Measurements from ENCODE around the gene AKAP14. TPM values are rescaled to one million over a fixed set of nuclear protein-coding genes. Genes with fewer than 3 reads are reported as not detected.

AKAP14 gene
- polyA plus RNA-seq, 1 donor (not counting 4 experiments of a cell fraction or from before 2014, with no cell fraction given): not detected

DNA sequence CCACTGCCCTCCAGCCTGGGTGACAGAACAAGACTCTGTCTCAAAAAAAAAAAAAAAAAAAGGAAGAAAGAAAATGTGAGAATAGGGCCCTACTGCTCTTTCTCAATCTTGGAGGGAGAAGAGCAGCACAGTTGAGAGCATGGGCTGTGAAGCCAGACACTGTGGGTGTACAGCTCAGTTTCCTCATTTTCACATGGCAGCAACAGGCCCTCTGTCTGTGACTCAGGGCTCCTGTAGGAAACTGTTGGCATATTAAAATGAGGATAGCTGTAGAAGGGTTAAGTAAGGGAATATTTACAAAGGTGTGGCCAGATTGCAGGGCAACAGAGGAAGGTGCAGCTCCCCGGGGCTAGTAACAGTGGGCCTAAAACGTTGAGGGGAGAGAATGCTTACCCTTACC lies 3.4 kb downstream of the AKAP14 start:
- DNase-seq (ENCODE audit: low read depth, low spot score): no peak
- no peak overlapping the region for H3K4me3 ChIP-seq (ENCODE audit: control insufficient read depth in 2 of 3, extremely low read depth in 1 of 3, insufficient read depth in 2 of 3, low read depth in 1 of 3, low read length in 3 of 3)
- H3K9ac ChIP-seq (ENCODE audit: control insufficient read depth, extremely low read depth, insufficient read depth, low read length): no peak overlapping the region
- dilution Hi-C loops (cut with MboI; ENCODE audit: extremely low pct_ligation_motif_present, low sequenced_read_pairs): no loop called here
- H3K27ac ChIP-seq (ENCODE audit: control insufficient read depth, insufficient read depth, low read length): no peak overlapping the region
- H3K27me3 ChIP-seq (ENCODE audit: control insufficient read depth, extremely low read depth, insufficient read depth, low read length): no peaks in the 10 kb centered on the region
- H3K4me1 ChIP-seq (ENCODE audit: control insufficient read depth, extremely low read depth, insufficient read depth, low read length): no peaks in the 10 kb centered on the region
- no peak overlapping the region for H3K4me2 ChIP-seq (ENCODE audit: control insufficient read depth, extremely low read depth, insufficient read depth, low read depth, low read length)
- no peaks in the 10 kb centered on the region for H3K9me3 ChIP-seq (ENCODE audit: control insufficient read depth, low read depth, low read length)
- H3K9me1 ChIP-seq (ENCODE audit: control insufficient read depth, extremely low read depth, insufficient read depth, low read length): no peaks in the 10 kb centered on the region
- TF ChIP-seq, protein P1, sequence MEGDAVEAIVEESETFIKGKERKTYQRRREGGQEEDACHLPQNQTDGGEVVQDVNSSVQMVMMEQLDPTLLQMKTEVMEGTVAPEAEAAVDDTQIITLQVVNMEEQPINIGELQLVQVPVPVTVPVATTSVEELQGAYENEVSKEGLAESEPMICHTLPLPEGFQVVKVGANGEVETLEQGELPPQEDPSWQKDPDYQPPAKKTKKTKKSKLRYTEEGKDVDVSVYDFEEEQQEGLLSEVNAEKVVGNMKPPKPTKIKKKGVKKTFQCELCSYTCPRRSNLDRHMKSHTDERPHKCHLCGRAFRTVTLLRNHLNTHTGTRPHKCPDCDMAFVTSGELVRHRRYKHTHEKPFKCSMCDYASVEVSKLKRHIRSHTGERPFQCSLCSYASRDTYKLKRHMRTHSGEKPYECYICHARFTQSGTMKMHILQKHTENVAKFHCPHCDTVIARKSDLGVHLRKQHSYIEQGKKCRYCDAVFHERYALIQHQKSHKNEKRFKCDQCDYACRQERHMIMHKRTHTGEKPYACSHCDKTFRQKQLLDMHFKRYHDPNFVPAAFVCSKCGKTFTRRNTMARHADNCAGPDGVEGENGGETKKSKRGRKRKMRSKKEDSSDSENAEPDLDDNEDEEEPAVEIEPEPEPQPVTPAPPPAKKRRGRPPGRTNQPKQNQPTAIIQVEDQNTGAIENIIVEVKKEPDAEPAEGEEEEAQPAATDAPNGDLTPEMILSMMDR (optimal IDR thresholded peaks at IDR 0.05 in 1 of 3, IDR thresholded peaks at IDR 0.05 in 1 of 3, conservative IDR thresholded peaks at IDR 0.05 in 1 of 3; ENCODE audit: extremely low read depth in 1 of 3, insufficient read depth in 2 of 3, low read length in 3 of 3): no peak
- TF ChIP-seq EZH2 (IDR thresholded peaks at IDR 0.05; ENCODE audit: low read length): no peak
- H3K79me2 ChIP-seq (ENCODE audit: control insufficient read depth, insufficient read depth, low read length): no peaks in the 10 kb centered on the region
- H2AFZ ChIP-seq (ENCODE audit: control insufficient read depth, low read length): no peak overlapping the region
- no peaks in the 10 kb centered on the region for H4K20me1 ChIP-seq (ENCODE audit: control insufficient read depth, extremely low read depth, insufficient read depth, low read length)
- no peaks in the 10 kb centered on the region for H3K36me3 ChIP-seq (ENCODE audit: control insufficient read depth in 2 of 2, extremely low read depth in 1 of 2, insufficient read depth in 2 of 2, low read length in 2 of 2)
- FAIRE-seq: no peak

DNA sequence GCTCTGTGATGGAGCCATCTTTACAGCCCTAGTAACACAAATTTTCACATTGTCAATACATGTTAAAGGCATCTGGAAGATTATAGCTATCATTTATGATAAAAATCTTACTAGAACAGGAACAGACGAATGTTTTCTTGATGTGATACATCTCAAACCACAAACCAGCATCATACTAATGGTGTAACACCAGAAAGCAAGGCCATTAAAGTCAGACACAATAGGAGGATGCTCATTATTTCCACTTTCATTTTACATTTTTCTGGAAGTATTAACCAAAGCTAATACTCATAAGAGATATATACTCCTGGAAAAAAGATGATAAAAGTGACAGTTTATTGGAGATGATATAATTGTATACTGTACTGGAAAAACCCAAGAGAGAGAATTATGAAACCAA lies 5.3 kb downstream of the AKAP14 start:
- H3K9ac ChIP-seq (ENCODE audit: control insufficient read depth, extremely low read depth, insufficient read depth, low read length): no peak overlapping the region
- no peaks in the 10 kb centered on the region for H3K4me1 ChIP-seq (ENCODE audit: control insufficient read depth, extremely low read depth, insufficient read depth, low read length)
- no peak overlapping the region for H3K4me3 ChIP-seq (ENCODE audit: control insufficient read depth in 2 of 3, extremely low read depth in 1 of 3, insufficient read depth in 2 of 3, low read depth in 1 of 3, low read length in 3 of 3)
- no peak for DNase-seq (ENCODE audit: low read depth, low spot score)
- no peak overlapping the region for H2AFZ ChIP-seq (ENCODE audit: control insufficient read depth, low read length)
- no peak overlapping the region for H3K27ac ChIP-seq (ENCODE audit: control insufficient read depth, insufficient read depth, low read length)
- H3K9me1 ChIP-seq (ENCODE audit: control insufficient read depth, extremely low read depth, insufficient read depth, low read length): no peaks in the 10 kb centered on the region
- no peak for TF ChIP-seq EZH2 (IDR thresholded peaks at IDR 0.05; ENCODE audit: low read length)
- TF ChIP-seq, protein P1 (optimal IDR thresholded peaks at IDR 0.05 in 1 of 3, IDR thresholded peaks at IDR 0.05 in 1 of 3, conservative IDR thresholded peaks at IDR 0.05 in 1 of 3; ENCODE audit: extremely low read depth in 1 of 3, insufficient read depth in 2 of 3, low read length in 3 of 3): no peak
- no peak overlapping the region for H3K4me2 ChIP-seq (ENCODE audit: control insufficient read depth, extremely low read depth, insufficient read depth, low read depth, low read length)
- H3K9me3 ChIP-seq (ENCODE audit: control insufficient read depth, low read depth, low read length): no peaks in the 10 kb centered on the region
- dilution Hi-C loops (cut with MboI; ENCODE audit: extremely low pct_ligation_motif_present, low sequenced_read_pairs): no loop called here
- FAIRE-seq: no peak
- no peaks in the 10 kb centered on the region for H3K27me3 ChIP-seq (ENCODE audit: control insufficient read depth, extremely low read depth, insufficient read depth, low read length)
- no peaks in the 10 kb centered on the region for H3K36me3 ChIP-seq (ENCODE audit: control insufficient read depth in 2 of 2, extremely low read depth in 1 of 2, insufficient read depth in 2 of 2, low read length in 2 of 2)
- H3K79me2 ChIP-seq (ENCODE audit: control insufficient read depth, insufficient read depth, low read length): no peaks in the 10 kb centered on the region
- no peaks in the 10 kb centered on the region for H4K20me1 ChIP-seq (ENCODE audit: control insufficient read depth, extremely low read depth, insufficient read depth, low read length)
